HCT116 (cell line): ENCODE measurements around the gene FGF1.

ENCODE experiments used
- CTCF ChIP-seq, 3 experiments: fragments of 200-600 bp in 1 of 3; sonication (generic) in 1 of 3; IDR thresholded peaks in 2 of 3; conservative IDR thresholded peaks in 1 of 3; 2 replicates each; pipeline ENCODE4 v1.5.1; 2012 to 2017; ENCODE audit warnings: low read depth in 2 of 3, low read length in 2 of 3, antibody characterized with exemption in 1 of 3, borderline replicate concordance in 1 of 3, control low read depth in 1 of 3, mild to moderate bottlenecking in 1 of 3, mixed read lengths in 1 of 3, mixed run types in 1 of 3, moderate library complexity in 1 of 3; ENCODE audit not compliant: insufficient read depth in 1 of 3
- EZH2 ChIP-seq: fragments of 200-600 bp; sonication (generic); IDR thresholded peaks from 2 replicates; pipeline ENCODE4 v1.6.1; 2017; ENCODE audit warnings: antibody characterized with exemption, mixed run types
- JUND ChIP-seq: IDR thresholded peaks from 2 replicates; pipeline ENCODE4 v1.6.1; 2012
- POLR2A ChIP-seq: IDR thresholded peaks from 2 replicates; pipeline ENCODE4 v1.7.0; 2011; ENCODE audit warnings: borderline replicate concordance; ENCODE audit not compliant: insufficient read depth, insufficient read length; ENCODE audit errors: extremely low read depth
- SRF ChIP-seq: IDR thresholded peaks from 2 replicates; pipeline ENCODE4 v1.6.1; 2012; ENCODE audit warnings: low read depth

- TF ChIP-seq CTCF (IDR thresholded peaks at IDR 0.05 in 2 of 3, conservative IDR thresholded peaks at IDR 0.05 in 1 of 3; ENCODE audit: borderline replicate concordance in 1 of 3, insufficient read depth in 1 of 3, low read depth in 2 of 3, low read length in 2 of 3) (no peak), SRF (no peak), POLR2A (no peak), EZH2 (no peak), JUND (no peak)
Observed at GRCh38 chr5:142549834-142550233, 136.1 kb downstream of the FGF1 start.
